Lower leg skin (tissue), 4 donors: Measurements from ENCODE around the gene SCIMP. TPM values are rescaled to one million over a fixed set of nuclear protein-coding genes. Genes with fewer than 3 reads are reported as not detected.

Experiments used
- DNase-seq, 2 donors: peaks; one replicate each; pipeline ENCODE4 v3.0.0-alpha.2; 2019; ENCODE audit warnings: low spot score in 2 of 2
- H3K4me3 ChIP-seq: fragments of 200-600 bp; sonication (generic); 2 replicates; pipeline ENCODE4 v1.5.1; 2017; ENCODE audit warnings: mild to moderate bottlenecking, low read depth; ENCODE audit not compliant: poor library complexity, severe bottlenecking
- CTCF ChIP-seq, 3 donors: fragments of 450-650 bp; IDR thresholded peaks; one replicate each; pipeline ENCODE4 v1.5.1; 2016; ENCODE audit warnings: antibody characterized with exemption in 3 of 3, mild to moderate bottlenecking in 3 of 3, moderate library complexity in 2 of 3
- POLR2A ChIP-seq, 2 donors: fragments of 450-650 bp; IDR thresholded peaks; one replicate each; pipeline ENCODE4 v1.6.1; 2016 to 2017; ENCODE audit warnings: antibody characterized with exemption in 2 of 2, mild to moderate bottlenecking in 1 of 2, moderate library complexity in 1 of 2
- WGBS, 2 donors: methylation state at CpG; one replicate each; pipeline ENCODE4 v1.1.5; 2018; 5-methylcytosine and 5-hydroxymethylcytosine counted together
- intact Hi-C: fragments of 100-400 bp; cut with DNase I; formaldehyde crosslinking; loops from one replicate; pipeline ENCODE4 v1.15.0; 2023; ENCODE audit warnings: low total_unique reads
- total RNA-seq, 4 donors: library from RNA; depleted of rRNA; stranded (reverse); fragments of >200 nt; gene quantifications; one replicate each; pipeline ENCODE4 v1.1.0, GENCODE V29; 2016

SCIMP gene
- total RNA-seq, 4 donors from 2014 or later: 0.46 to 0.97 (median 0.71) TPM; not detected in 1

GRCh38 chr17:5257124-5257523 is 22.5 kb upstream of the SCIMP start:
- no peak for TF ChIP-seq CTCF (IDR thresholded peaks at IDR 0.05)
- TF ChIP-seq POLR2A (IDR thresholded peaks at IDR 0.05): no peak
- intact Hi-C loops: no loop called here
- DNase-seq: no peak
- no peak overlapping the region for H3K4me3 ChIP-seq
- 92 to 93% methylated on average over 5 of the region's 5 CpGs for WGBS, 2 donors

GRCh38 chr17:5254903-5255521 is 20.4 kb upstream of the SCIMP start:
- no peak for DNase-seq
- WGBS, 2 donors: 66 to 74% methylated on average over 5 of the region's 5 CpGs
- TF ChIP-seq POLR2A (IDR thresholded peaks at IDR 0.05) (no peak), CTCF (IDR thresholded peaks at IDR 0.05) (no peak)
- no peak overlapping the region for H3K4me3 ChIP-seq
- intact Hi-C loops: no loop called here

GRCh38 chr17:5254414-5254813 is 19.8 kb upstream of the SCIMP start:
- no peak for TF ChIP-seq POLR2A (IDR thresholded peaks at IDR 0.05)
- no peak for TF ChIP-seq CTCF (IDR thresholded peaks at IDR 0.05)
- WGBS, 2 donors: 77 to 78% methylated on average over 7 of the region's 7 CpGs
- H3K4me3 ChIP-seq: no peak overlapping the region
- no peak for DNase-seq
- intact Hi-C loops: no loop called here

- H3K4me3 ChIP-seq: no peak overlapping the region
- DNase-seq: peak in 1 of 2 donors; percentile 72
These were observed 15.0 kb upstream of the SCIMP start for GRCh38 chr17:5249615-5250014.

GRCh38 chr17:5248821-5249479 is 14.3 kb upstream of the SCIMP start:
- no peak overlapping the region for H3K4me3 ChIP-seq
- TF ChIP-seq CTCF (IDR thresholded peaks at IDR 0.05) (no peak), POLR2A (IDR thresholded peaks at IDR 0.05) (no peak)
- intact Hi-C loops: loop anchor here (10.0 kb wide), 1 partner anchor 1176 kb away; no protein-coding TSS in a partner anchor
- WGBS, 2 donors: 64 to 68% methylated on average over 22 of the region's 22 CpGs
- no peak for DNase-seq

More at GRCh38 chr17:5249615-5250014, 15.0 kb upstream of the SCIMP start:
- intact Hi-C loops: loop anchor here (10.0 kb wide), 1 partner anchor 1175 kb away; no protein-coding TSS in a partner anchor
- TF ChIP-seq POLR2A (IDR thresholded peaks at IDR 0.05) (no peak), CTCF (IDR thresholded peaks at IDR 0.05) (peak in 1 of 3 donors; percentile 58)
- 0 to 1% methylated on average over 4 of the region's 4 CpGs for WGBS, 2 donors
